ENCODE data around the gene VAV2. TPM values are rescaled to one million over a fixed set of nuclear protein-coding genes. Genes with fewer than 3 reads are reported as not detected.

Gene VAV2
- total and polyA plus RNA-seq, 2 experiments from 2014 or later: 8.1 to 28.9 TPM

DNA sequence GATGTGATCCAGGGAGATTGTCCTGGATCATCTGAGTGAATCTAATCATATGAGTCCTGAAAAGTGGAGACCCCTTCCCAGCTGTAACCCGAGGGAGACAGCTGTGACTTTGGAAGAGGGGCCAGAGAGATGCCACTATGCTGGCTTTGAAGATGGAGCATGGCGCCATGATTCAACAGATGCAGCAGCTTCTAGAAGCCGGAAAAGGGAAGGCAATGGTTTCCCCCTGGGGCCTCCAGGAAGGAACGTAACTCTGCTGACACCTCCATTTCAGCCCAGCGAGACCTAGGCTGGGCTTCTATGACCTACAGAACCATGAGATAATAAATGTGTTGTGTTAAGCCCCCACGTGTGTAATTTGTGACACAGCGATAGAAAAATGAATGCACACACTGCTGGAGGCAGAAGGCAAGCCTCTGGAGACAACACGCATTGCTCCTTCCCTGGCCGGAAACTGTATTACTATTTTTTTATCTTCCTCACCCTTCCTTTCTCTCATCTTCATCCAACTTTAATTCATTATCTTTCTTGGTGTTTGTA lies 237.4 kb downstream of the VAV2 start:
- 0 out of 2 replicates have a peak, but pooled peaks cover 3% of the 10 kb centered on the region for H3F3A ChIP-seq (replicated peaks; ENCODE audit: low read depth)
- Mint-ChIP-seq H3K4me1 (peaks cover 6% of the 10 kb centered on the region; the same call in 2 of the 3 replicates), H3K4me3 (no peak overlapping the region), H3K9me3 (peaks cover 34% of the 10 kb centered on the region), H3K36me3 (ENCODE audit: low read depth) (peaks cover 12% of the 10 kb centered on the region), H3K27me3 (ENCODE audit: insufficient read depth, low read depth, poor library complexity) (peaks cover 27% of the 10 kb centered on the region), H3K27ac (no peak overlapping the region)
- H4K20me1 ChIP-seq (replicated peaks; ENCODE audit: insufficient read depth): no peaks in the 10 kb centered on the region
- H3K4me1 ChIP-seq (ENCODE audit: insufficient read depth): no peaks in the 10 kb centered on the region
- no peaks in the 10 kb centered on the region for H3K79me2 ChIP-seq (replicated peaks; ENCODE audit: insufficient read depth)
- no peaks in the 10 kb centered on the region for H3K27me3 ChIP-seq (ENCODE audit: insufficient read depth)
- ATAC-seq (no peak), DNase-seq (ENCODE audit: low spot score) (no peak)
- TF ChIP-seq, protein P1, sequence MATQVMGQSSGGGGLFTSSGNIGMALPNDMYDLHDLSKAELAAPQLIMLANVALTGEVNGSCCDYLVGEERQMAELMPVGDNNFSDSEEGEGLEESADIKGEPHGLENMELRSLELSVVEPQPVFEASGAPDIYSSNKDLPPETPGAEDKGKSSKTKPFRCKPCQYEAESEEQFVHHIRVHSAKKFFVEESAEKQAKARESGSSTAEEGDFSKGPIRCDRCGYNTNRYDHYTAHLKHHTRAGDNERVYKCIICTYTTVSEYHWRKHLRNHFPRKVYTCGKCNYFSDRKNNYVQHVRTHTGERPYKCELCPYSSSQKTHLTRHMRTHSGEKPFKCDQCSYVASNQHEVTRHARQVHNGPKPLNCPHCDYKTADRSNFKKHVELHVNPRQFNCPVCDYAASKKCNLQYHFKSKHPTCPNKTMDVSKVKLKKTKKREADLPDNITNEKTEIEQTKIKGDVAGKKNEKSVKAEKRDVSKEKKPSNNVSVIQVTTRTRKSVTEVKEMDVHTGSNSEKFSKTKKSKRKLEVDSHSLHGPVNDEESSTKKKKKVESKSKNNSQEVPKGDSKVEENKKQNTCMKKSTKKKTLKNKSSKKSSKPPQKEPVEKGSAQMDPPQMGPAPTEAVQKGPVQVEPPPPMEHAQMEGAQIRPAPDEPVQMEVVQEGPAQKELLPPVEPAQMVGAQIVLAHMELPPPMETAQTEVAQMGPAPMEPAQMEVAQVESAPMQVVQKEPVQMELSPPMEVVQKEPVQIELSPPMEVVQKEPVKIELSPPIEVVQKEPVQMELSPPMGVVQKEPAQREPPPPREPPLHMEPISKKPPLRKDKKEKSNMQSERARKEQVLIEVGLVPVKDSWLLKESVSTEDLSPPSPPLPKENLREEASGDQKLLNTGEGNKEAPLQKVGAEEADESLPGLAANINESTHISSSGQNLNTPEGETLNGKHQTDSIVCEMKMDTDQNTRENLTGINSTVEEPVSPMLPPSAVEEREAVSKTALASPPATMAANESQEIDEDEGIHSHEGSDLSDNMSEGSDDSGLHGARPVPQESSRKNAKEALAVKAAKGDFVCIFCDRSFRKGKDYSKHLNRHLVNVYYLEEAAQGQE (IDR thresholded peaks at IDR 0.05; ENCODE audit: unreplicated experiment): no peak
- no peak for TF ChIP-seq POLR2AphosphoS5 (IDR thresholded peaks at IDR 0.05; ENCODE audit: low read depth)
- TF ChIP-seq, protein P2, sequence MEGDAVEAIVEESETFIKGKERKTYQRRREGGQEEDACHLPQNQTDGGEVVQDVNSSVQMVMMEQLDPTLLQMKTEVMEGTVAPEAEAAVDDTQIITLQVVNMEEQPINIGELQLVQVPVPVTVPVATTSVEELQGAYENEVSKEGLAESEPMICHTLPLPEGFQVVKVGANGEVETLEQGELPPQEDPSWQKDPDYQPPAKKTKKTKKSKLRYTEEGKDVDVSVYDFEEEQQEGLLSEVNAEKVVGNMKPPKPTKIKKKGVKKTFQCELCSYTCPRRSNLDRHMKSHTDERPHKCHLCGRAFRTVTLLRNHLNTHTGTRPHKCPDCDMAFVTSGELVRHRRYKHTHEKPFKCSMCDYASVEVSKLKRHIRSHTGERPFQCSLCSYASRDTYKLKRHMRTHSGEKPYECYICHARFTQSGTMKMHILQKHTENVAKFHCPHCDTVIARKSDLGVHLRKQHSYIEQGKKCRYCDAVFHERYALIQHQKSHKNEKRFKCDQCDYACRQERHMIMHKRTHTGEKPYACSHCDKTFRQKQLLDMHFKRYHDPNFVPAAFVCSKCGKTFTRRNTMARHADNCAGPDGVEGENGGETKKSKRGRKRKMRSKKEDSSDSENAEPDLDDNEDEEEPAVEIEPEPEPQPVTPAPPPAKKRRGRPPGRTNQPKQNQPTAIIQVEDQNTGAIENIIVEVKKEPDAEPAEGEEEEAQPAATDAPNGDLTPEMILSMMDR (conservative IDR thresholded peaks at IDR 0.05; ENCODE audit: low read depth in 2 of 2): no peak
- no peak for TF ChIP-seq CREB1 (CRISPR knock-in tag; IDR thresholded peaks at IDR 0.05; ENCODE audit: low read depth)
- TF ChIP-seq ZNF331 (CRISPR knock-in tag; IDR thresholded peaks at IDR 0.05; ENCODE audit: low read depth): no peak
- TF ChIP-seq, protein P3, sequence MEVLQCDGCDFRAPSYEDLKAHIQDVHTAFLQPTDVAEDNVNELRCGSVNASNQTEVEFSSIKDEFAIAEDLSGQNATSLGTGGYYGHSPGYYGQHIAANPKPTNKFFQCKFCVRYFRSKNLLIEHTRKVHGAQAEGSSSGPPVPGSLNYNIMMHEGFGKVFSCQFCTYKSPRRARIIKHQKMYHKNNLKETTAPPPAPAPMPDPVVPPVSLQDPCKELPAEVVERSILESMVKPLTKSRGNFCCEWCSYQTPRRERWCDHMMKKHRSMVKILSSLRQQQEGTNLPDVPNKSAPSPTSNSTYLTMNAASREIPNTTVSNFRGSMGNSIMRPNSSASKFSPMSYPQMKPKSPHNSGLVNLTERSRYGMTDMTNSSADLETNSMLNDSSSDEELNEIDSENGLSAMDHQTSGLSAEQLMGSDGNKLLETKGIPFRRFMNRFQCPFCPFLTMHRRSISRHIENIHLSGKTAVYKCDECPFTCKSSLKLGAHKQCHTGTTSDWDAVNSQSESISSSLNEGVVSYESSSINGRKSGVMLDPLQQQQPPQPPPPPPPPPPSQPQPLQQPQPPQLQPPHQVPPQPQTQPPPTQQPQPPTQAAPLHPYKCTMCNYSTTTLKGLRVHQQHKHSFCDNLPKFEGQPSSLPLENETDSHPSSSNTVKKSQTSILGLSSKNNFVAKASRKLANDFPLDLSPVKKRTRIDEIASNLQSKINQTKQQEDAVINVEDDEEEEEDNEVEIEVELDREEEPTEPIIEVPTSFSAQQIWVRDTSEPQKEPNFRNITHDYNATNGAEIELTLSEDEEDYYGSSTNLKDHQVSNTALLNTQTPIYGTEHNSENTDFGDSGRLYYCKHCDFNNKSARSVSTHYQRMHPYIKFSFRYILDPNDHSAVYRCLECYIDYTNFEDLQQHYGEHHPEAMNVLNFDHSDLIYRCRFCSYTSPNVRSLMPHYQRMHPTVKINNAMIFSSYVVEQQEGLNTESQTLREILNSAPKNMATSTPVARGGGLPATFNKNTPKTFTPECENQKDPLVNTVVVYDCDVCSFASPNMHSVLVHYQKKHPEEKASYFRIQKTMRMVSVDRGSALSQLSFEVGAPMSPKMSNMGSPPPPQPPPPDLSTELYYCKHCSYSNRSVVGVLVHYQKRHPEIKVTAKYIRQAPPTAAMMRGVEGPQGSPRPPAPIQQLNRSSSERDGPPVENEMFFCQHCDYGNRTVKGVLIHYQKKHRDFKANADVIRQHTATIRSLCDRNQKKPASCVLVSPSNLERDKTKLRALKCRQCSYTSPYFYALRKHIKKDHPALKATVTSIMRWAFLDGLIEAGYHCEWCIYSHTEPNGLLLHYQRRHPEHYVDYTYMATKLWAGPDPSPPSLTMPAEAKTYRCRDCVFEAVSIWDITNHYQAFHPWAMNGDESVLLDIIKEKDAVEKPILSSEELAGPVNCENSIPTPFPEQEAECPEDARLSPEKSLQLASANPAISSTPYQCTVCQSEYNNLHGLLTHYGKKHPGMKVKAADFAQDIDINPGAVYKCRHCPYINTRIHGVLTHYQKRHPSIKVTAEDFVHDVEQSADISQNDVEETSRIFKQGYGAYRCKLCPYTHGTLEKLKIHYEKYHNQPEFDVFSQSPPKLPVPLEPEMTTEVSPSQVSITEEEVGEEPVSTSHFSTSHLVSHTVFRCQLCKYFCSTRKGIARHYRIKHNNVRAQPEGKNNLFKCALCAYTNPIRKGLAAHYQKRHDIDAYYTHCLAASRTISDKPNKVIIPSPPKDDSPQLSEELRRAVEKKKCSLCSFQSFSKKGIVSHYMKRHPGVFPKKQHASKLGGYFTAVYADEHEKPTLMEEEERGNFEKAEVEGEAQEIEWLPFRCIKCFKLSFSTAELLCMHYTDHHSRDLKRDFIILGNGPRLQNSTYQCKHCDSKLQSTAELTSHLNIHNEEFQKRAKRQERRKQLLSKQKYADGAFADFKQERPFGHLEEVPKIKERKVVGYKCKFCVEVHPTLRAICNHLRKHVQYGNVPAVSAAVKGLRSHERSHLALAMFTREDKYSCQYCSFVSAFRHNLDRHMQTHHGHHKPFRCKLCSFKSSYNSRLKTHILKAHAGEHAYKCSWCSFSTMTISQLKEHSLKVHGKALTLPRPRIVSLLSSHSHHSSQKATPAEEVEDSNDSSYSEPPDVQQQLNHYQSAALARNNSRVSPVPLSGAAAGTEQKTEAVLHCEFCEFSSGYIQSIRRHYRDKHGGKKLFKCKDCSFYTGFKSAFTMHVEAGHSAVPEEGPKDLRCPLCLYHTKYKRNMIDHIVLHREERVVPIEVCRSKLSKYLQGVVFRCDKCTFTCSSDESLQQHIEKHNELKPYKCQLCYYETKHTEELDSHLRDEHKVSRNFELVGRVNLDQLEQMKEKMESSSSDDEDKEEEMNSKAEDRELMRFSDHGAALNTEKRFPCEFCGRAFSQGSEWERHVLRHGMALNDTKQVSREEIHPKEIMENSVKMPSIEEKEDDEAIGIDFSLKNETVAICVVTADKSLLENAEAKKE (CRISPR knock-in tag; IDR thresholded peaks at IDR 0.05): no peak
- no peak for TF ChIP-seq NANOG (IDR thresholded peaks at IDR 0.05; ENCODE audit: borderline replicate concordance)
- TF ChIP-seq JUNB (IDR thresholded peaks at IDR 0.05; ENCODE audit: unreplicated experiment): no peak
- TF ChIP-seq STAT1 (IDR thresholded peaks at IDR 0.05; ENCODE audit: unreplicated experiment): no peak
- TF ChIP-seq EZH2phosphoT487 (IDR thresholded peaks at IDR 0.05; ENCODE audit: unreplicated experiment): no peak
- TF ChIP-seq EZH2 (IDR thresholded peaks at IDR 0.05; ENCODE audit: low read depth, unreplicated experiment): no peak
- TF ChIP-seq, protein P4, sequence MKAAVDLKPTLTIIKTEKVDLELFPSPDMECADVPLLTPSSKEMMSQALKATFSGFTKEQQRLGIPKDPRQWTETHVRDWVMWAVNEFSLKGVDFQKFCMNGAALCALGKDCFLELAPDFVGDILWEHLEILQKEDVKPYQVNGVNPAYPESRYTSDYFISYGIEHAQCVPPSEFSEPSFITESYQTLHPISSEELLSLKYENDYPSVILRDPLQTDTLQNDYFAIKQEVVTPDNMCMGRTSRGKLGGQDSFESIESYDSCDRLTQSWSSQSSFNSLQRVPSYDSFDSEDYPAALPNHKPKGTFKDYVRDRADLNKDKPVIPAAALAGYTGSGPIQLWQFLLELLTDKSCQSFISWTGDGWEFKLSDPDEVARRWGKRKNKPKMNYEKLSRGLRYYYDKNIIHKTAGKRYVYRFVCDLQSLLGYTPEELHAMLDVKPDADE (IDR thresholded peaks at IDR 0.05): no peak
- no peak for TF ChIP-seq ZNF114 (CRISPR knock-in tag; IDR thresholded peaks at IDR 0.05)
- H3K36me3 ChIP-seq (ENCODE audit: insufficient read depth): no peaks in the 10 kb centered on the region
- H3K4me3 ChIP-seq: no peak overlapping the region
- H2AFZ ChIP-seq: no peak overlapping the region
- H3K4me2 ChIP-seq: no peak overlapping the region
- no peak overlapping the region for H3K27ac ChIP-seq (ENCODE audit: low read depth)
- H3K9me2 ChIP-seq (ENCODE audit: insufficient read depth): peaks cover 3% of the 10 kb centered on the region; the same call in 1 of the 2 replicates

All from GM23338 (cell line).